Caco-2 (cell line): ENCODE results near the gene PHYHD1. TPM values are rescaled to one million over a fixed set of nuclear protein-coding genes. Genes with fewer than 3 reads are reported as not detected.

Source experiments
- BruUV-seq: library from RNA; stranded (reverse); fragments of 400-500 nt; replicated peaks from 2 replicates; lab custom pipeline; 2021; lab: Mats Ljungman, UMichigan
- CTCF ChIA-PET: fragments of 300-600 bp; sonication (Branson Sonifier 250); formaldehyde crosslinking; loops from one replicate; lab custom pipeline; 2022; ENCODE audit warnings: antibody characterized with exemption; lab: Charles Lee
- POLR2A ChIA-PET: fragments of 300-600 bp; sonication (Branson Sonifier 250); formaldehyde crosslinking; loops from one replicate; lab custom pipeline; 2022; ENCODE audit warnings: antibody characterized with exemption; lab: Charles Lee
- DNase-seq, 2 experiments: peaks; one replicate each; pipeline versions ENCODE4 v3.0.0 to v3.0.0-alpha.2; 2020 to 2022
- H3K27me3 ChIP-seq: replicated peaks from 2 replicates; pipeline ENCODE4 v1.6.0; 2011; ENCODE audit warnings: low read length; ENCODE audit not compliant: control insufficient read depth, insufficient read depth
- H3K36me3 ChIP-seq: 2 replicates; pipeline ENCODE4 v1.5.1; 2011; ENCODE audit warnings: low read length; ENCODE audit not compliant: control insufficient read depth, insufficient read depth
- H3K4me1 ChIP-seq: fragments of 250-450 bp; sonication (Bioruptor Pico); 2 replicates; pipeline ENCODE4 v1.5.1; 2020; ENCODE audit warnings: mild to moderate bottlenecking
- H3K4me3 ChIP-seq: 2 replicates; pipeline ENCODE4 v1.5.1; 2011; ENCODE audit warnings: low read depth, mild to moderate bottlenecking, control low read depth, low read length
- H3K9me3 ChIP-seq: fragments of 250-450 bp; sonication (Bioruptor Pico); 2 replicates; pipeline ENCODE4 v1.5.1; 2020; ENCODE audit warnings: mild to moderate bottlenecking, moderate library complexity
- H3K27ac Mint-ChIP-seq: one replicate; pipeline ENCODE4 v1.8.0; 2022; ENCODE audit warnings: mixed read lengths; ENCODE audit not compliant: unreplicated experiment
- H3K27me3 Mint-ChIP-seq: one replicate; pipeline ENCODE4 v1.8.0; 2022; ENCODE audit warnings: mixed read lengths; ENCODE audit not compliant: insufficient read depth, unreplicated experiment
- H3K36me3 Mint-ChIP-seq: one replicate; pipeline ENCODE4 v1.8.0; 2022; ENCODE audit warnings: mild to moderate bottlenecking, mixed read lengths; ENCODE audit not compliant: insufficient read depth, unreplicated experiment
- H3K4me1 Mint-ChIP-seq: one replicate; pipeline ENCODE4 v1.8.0; 2022; ENCODE audit warnings: low read depth, mixed read lengths; ENCODE audit not compliant: unreplicated experiment
- H3K4me3 Mint-ChIP-seq: one replicate; pipeline ENCODE4 v1.8.0; 2022; ENCODE audit warnings: mild to moderate bottlenecking, moderate library complexity, mixed read lengths; ENCODE audit not compliant: unreplicated experiment
- H3K9me3 Mint-ChIP-seq: one replicate; pipeline ENCODE4 v1.8.0; 2022; ENCODE audit warnings: mixed read lengths; ENCODE audit not compliant: unreplicated experiment
- CTCF ChIP-seq, 2 experiments: fragments of 200-600 bp in 1 of 2; IDR thresholded peaks; 1 replicate in 1 of 2; 2 replicates in 1 of 2; pipeline versions ENCODE4 v1.5.1 to v1.8.0; 2011 to 2022; ENCODE audit warnings: antibody characterized with exemption in 1 of 2, control low read depth in 1 of 2, inconsistent platforms in 1 of 2, low read depth in 1 of 2, low read length in 1 of 2, mild to moderate bottlenecking in 1 of 2, moderate library complexity in 1 of 2; ENCODE audit not compliant: insufficient read depth in 1 of 2, severe bottlenecking in 1 of 2, unreplicated experiment in 1 of 2
- intact Hi-C: fragments of 100-400 bp; cut with micrococcal nuclease; formaldehyde crosslinking; loops from one replicate; pipeline ENCODE4 v1.10.0; 2022; ENCODE audit not compliant: unreplicated experiment
- total RNA-seq: library from RNA; stranded (reverse); gene quantifications from 2 replicates; pipeline ENCODE4 v1.2.3, GENCODE V29; 2022

PHYHD1 gene
- total RNA-seq, 1 experiment from 2014 or later: 0.59 TPM

- Mint-ChIP-seq H3K4me1 (no peaks in the 10 kb centered on the region), H3K36me3 (peaks cover 80% of the 10 kb centered on the region), H3K4me3 (no peak overlapping the region), H3K27me3 (no peaks in the 10 kb centered on the region), H3K27ac (no peak overlapping the region), H3K9me3 (no peaks in the 10 kb centered on the region)
- BruUV-seq: no TSS peak
- POLR2A ChIA-PET: interaction anchor here (0.6 kb wide), 2 partner anchors 22 to 24 kb away, joined by 3 read pairs; no protein-coding TSS in a partner anchor
- CTCF ChIA-PET: no interaction called here
- Histone ChIP-seq H3K27me3 (no peaks in the 10 kb centered on the region), H3K36me3 (0 out of 2 replicates have a peak, but pooled peaks cover 4% of the 10 kb centered on the region), H3K9me3 (no peaks in the 10 kb centered on the region), H3K4me3 (no peak overlapping the region), H3K4me1 (no peaks in the 10 kb centered on the region)
- intact Hi-C loops: no loop called here
- DNase-seq: no peak
- no peak for TF ChIP-seq CTCF (IDR thresholded peaks at IDR 0.05; ENCODE audit: insufficient read depth in 1 of 2, low read depth in 1 of 2, low read length in 1 of 2, severe bottlenecking in 1 of 2, unreplicated experiment in 1 of 2)
Measured at GRCh38 chr9:128972956-128973355, 52.2 kb downstream of the PHYHD1 start.

DNA sequence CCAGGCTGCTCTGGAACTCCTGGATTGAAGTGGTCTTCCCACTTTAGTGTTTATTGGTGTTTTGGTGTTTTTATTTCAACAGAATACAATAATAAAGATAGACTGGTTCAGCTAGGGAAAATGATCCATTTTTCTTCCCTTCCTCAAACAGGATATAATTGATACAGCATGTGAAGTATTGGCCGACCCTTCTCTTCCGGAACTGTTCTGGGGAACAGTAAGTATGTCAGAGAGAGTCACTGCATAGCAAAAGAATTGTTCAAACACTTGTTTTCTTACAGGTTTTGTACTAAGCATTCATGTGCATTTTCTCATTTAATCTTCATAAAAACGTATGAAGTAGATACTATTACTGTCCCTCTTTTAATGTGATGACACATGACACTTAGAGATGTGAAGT, 58.3 kb downstream of the PHYHD1 start:
- Histone ChIP-seq H3K9me3 (no peaks in the 10 kb centered on the region), H3K4me3 (no peak overlapping the region), H3K36me3 (peaks cover 1% of the 10 kb centered on the region; the same call in 1 of the 2 replicates), H3K27me3 (no peaks in the 10 kb centered on the region), H3K4me1 (no peaks in the 10 kb centered on the region)
- intact Hi-C loops: no loop called here
- Mint-ChIP-seq H3K4me1 (no peaks in the 10 kb centered on the region), H3K27me3 (no peaks in the 10 kb centered on the region), H3K9me3 (no peaks in the 10 kb centered on the region), H3K4me3 (no peak overlapping the region), H3K36me3 (peaks cover 88% of the 10 kb centered on the region), H3K27ac (no peak overlapping the region)
- no TSS peak for BruUV-seq
- no peak for TF ChIP-seq CTCF (IDR thresholded peaks at IDR 0.05; ENCODE audit: insufficient read depth in 1 of 2, low read depth in 1 of 2, low read length in 1 of 2, severe bottlenecking in 1 of 2, unreplicated experiment in 1 of 2)
- ChIA-PET CTCF (no interaction called here), POLR2A (no interaction called here)
- DNase-seq: no peak

GRCh38 chr9:128983536-128983935, 62.8 kb downstream of the PHYHD1 start:
- no peaks in the 10 kb centered on the region; the same call in 1 of the 2 replicates for H3K36me3 ChIP-seq
- CTCF ChIA-PET: no interaction called here
- no TSS peak for BruUV-seq
- no peak overlapping the region for H3K27ac Mint-ChIP-seq
- H3K36me3 Mint-ChIP-seq: peaks cover 93% of the 10 kb centered on the region
- POLR2A ChIA-PET: no interaction called here
- intact Hi-C loops: no loop called here
- no peak for DNase-seq
- no peaks in the 10 kb centered on the region for H3K27me3 ChIP-seq
- H3K9me3 Mint-ChIP-seq: no peaks in the 10 kb centered on the region
- no peaks in the 10 kb centered on the region for H3K4me1 Mint-ChIP-seq
- no peak overlapping the region for H3K4me3 ChIP-seq
- H3K4me3 Mint-ChIP-seq: no peak overlapping the region
- H3K4me1 ChIP-seq: no peaks in the 10 kb centered on the region
- no peaks in the 10 kb centered on the region for H3K9me3 ChIP-seq
- H3K27me3 Mint-ChIP-seq: no peaks in the 10 kb centered on the region
- no peak for TF ChIP-seq CTCF (IDR thresholded peaks at IDR 0.05; ENCODE audit: insufficient read depth in 1 of 2, low read depth in 1 of 2, low read length in 1 of 2, severe bottlenecking in 1 of 2, unreplicated experiment in 1 of 2)
